ENCODE measurements around the gene MYH11. TPM values are rescaled to one million over a fixed set of nuclear protein-coding genes. Genes with fewer than 3 reads are reported as not detected.

Gene MYH11
- total RNA-seq, 4 donors from 2014 or later = 19.5 to 63.2 (median 24.6) TPM

GRCh38 chr16:15783985-15784384 is 72.8 kb downstream of the MYH11 start:
- DNase-seq = no peak
- Histone ChIP-seq H3K4me3 (replicated peaks in 1 of 3) (no peak overlapping the region), H3K9me3 (no peaks in the 10 kb centered on the region), H3K27ac (no peak overlapping the region), H3K27me3 (no peaks in the 10 kb centered on the region), H3K4me1 (no peaks in the 10 kb centered on the region), H3K36me3 (no peaks in the 10 kb centered on the region)
- TF ChIP-seq POLR2A (IDR thresholded peaks at IDR 0.05) = no peak
- TF ChIP-seq, protein P1, sequence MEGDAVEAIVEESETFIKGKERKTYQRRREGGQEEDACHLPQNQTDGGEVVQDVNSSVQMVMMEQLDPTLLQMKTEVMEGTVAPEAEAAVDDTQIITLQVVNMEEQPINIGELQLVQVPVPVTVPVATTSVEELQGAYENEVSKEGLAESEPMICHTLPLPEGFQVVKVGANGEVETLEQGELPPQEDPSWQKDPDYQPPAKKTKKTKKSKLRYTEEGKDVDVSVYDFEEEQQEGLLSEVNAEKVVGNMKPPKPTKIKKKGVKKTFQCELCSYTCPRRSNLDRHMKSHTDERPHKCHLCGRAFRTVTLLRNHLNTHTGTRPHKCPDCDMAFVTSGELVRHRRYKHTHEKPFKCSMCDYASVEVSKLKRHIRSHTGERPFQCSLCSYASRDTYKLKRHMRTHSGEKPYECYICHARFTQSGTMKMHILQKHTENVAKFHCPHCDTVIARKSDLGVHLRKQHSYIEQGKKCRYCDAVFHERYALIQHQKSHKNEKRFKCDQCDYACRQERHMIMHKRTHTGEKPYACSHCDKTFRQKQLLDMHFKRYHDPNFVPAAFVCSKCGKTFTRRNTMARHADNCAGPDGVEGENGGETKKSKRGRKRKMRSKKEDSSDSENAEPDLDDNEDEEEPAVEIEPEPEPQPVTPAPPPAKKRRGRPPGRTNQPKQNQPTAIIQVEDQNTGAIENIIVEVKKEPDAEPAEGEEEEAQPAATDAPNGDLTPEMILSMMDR (IDR thresholded peaks at IDR 0.05) = no peak
- WGBS, 2 donors = 98 to 100% methylated on average over 4 to 10 of the region's 10 CpGs
- intact Hi-C loops (cut with DNase I) = no loop called here

- Histone ChIP-seq H3K4me3 (replicated peaks in 1 of 3) (no peak overlapping the region), H3K27me3 (no peaks in the 10 kb centered on the region), H3K9me3 (no peaks in the 10 kb centered on the region), H3K27ac (no peak overlapping the region), H3K4me1 (no peaks in the 10 kb centered on the region), H3K36me3 (no peaks in the 10 kb centered on the region)
- no peak for DNase-seq
- intact Hi-C loops (cut with DNase I) = no loop called here
- whole genome bisulfite sequencing, 2 donors = 81% methylated on average over 13 of the region's 13 CpGs
- TF ChIP-seq, protein P1 (IDR thresholded peaks at IDR 0.05) = no peak
- TF ChIP-seq POLR2A (IDR thresholded peaks at IDR 0.05) = no peak
Observed at GRCh38 chr16:15782573-15783365, 74.1 kb downstream of the MYH11 start.

DNA sequence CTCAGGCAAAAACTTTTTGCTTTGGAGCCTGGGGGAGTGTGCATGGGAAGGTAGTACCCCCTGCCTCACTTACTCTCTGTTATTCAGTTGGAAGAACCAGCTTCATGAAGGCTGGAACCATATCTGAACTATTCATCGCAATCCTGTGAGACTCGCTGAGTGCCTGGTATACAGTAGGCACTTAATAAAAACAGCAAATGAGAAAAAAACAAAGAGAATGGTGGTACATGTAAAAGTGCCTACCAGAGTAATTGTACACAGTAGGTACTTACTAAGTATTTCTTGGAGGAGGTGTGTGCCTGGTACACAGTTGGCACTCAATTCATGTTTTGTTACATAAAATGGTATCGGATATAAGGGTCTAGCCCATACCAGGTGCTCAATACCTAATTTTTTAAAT is 75.2 kb downstream of the MYH11 start:
- H3K36me3 ChIP-seq = no peaks in the 10 kb centered on the region
- TF ChIP-seq, protein P1 (IDR thresholded peaks at IDR 0.05) = no peak
- no peak for TF ChIP-seq POLR2A (IDR thresholded peaks at IDR 0.05)
- H3K4me1 ChIP-seq = no peaks in the 10 kb centered on the region
- H3K9me3 ChIP-seq = no peaks in the 10 kb centered on the region
- no peak for DNase-seq
- no peak overlapping the region for H3K4me3 ChIP-seq (replicated peaks in 1 of 3)
- intact Hi-C loops (cut with DNase I) = no loop called here
- H3K27me3 ChIP-seq = no peaks in the 10 kb centered on the region
- 94 to 96% methylated on average over 3 of the region's 3 CpGs for WGBS, 2 donors
- H3K27ac ChIP-seq = no peak overlapping the region

DNA sequence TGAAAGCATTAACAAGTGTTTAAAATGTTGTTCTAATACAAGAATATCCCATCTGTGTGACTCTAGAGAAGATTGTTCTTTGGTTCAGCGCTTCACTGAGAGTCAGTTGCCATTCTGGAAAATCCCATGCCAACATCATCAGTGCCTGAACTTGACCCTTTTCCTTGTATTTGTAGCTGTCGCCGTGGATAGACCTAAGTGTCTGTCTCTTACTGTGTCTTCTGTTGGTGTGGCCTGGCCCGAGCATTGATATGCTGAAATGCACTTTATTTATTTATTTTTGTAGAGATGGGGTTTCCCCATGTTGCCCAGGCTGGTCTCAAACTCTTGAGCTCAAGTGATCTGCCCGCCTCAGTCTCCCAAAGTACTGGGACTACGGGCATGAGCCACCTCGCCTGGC is 76.0 kb downstream of the MYH11 start:
- Histone ChIP-seq H3K36me3 (no peaks in the 10 kb centered on the region), H3K9me3 (no peaks in the 10 kb centered on the region), H3K27ac (no peak overlapping the region), H3K27me3 (no peaks in the 10 kb centered on the region), H3K4me3 (replicated peaks in 1 of 3) (no peak overlapping the region), H3K4me1 (no peaks in the 10 kb centered on the region)
- WGBS, 2 donors = 89 to 91% methylated on average over 7 of the region's 7 CpGs
- DNase-seq = no peak
- TF ChIP-seq, protein P1 (IDR thresholded peaks at IDR 0.05) = no peak
- TF ChIP-seq POLR2A (IDR thresholded peaks at IDR 0.05) = no peak
- intact Hi-C loops (cut with DNase I) = no loop called here

DNA sequence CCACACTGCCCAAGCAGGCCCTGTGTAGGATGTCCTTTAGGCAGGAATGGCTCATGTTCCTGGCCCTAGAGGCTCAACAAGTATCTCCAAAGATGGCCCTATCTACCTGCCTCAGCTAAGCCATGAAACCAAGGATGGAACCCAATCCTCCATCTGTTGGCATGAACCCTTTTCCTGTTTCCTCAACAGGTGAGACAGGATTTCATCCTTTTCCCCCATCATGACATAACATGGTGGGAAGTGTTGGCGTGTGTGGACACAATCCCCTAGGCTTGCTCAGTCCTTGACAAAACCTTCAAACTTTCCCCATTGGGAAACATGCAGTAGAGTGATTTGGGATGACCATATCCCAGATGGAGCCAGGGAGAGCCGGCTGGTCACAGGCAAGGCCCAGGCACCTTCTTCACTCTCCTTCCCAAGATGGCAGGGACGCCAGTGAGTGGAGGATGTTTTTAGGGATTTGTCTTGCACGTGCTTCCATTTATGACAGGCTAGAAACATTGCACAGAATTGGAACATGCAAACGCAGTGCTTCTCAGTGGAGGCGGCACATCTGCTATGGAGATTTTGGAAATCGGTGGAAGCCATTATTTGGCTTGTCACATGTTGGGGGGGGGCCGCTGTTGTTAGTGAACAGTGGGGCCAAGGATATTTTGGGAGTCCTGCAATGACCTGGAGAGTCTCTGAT is 77.0 kb downstream of the MYH11 start:
- no peak for DNase-seq
- no peaks in the 10 kb centered on the region for H3K4me1 ChIP-seq
- TF ChIP-seq POLR2A (IDR thresholded peaks at IDR 0.05) = no peak
- intact Hi-C loops (cut with DNase I) = no loop called here
- H3K27ac ChIP-seq = no peak overlapping the region
- no peak overlapping the region for H3K4me3 ChIP-seq (replicated peaks in 1 of 3)
- 93 to 94% methylated on average over 8 of the region's 8 CpGs for WGBS, 2 donors
- no peaks in the 10 kb centered on the region for H3K36me3 ChIP-seq
- H3K27me3 ChIP-seq = no peaks in the 10 kb centered on the region
- no peaks in the 10 kb centered on the region for H3K9me3 ChIP-seq

All from thyroid gland (tissue), 4 donors.